ENCODE measurements around the gene AARS2. TPM values are rescaled to one million over a fixed set of nuclear protein-coding genes. Genes with fewer than 3 reads are reported as not detected.

Gene AARS2
- total RNA-seq, 2 donors from 2014 or later, result 9.6 to 17.8 TPM

- DNase-seq (peak in 2 of 4 donors; percentile 17 to 37), ATAC-seq (peak; percentile 65)
- no peaks in the 10 kb centered on the region for H3K4me1 ChIP-seq
- no peak overlapping the region for H3K4me3 ChIP-seq
- intact Hi-C loops (cut with DNase I), result no loop called here
- no peaks in the 10 kb centered on the region for H3K9me3 ChIP-seq
- H3K27me3 ChIP-seq, result no peaks in the 10 kb centered on the region
- peak; percentile 42 to 61 (median 57) for TF ChIP-seq CTCF (IDR thresholded peaks at IDR 0.05)
- TF ChIP-seq POLR2A (IDR thresholded peaks at IDR 0.05), result no peak
- no peak overlapping the region for H3K27ac ChIP-seq
- peaks cover 18 to 22% of the 10 kb centered on the region in 2 donors for H3K36me3 ChIP-seq (replicated peaks in 1 of 2; ENCODE audit: insufficient read depth in 1 of 2, low read depth in 2 of 2)
- 81% methylated on average over 5 to 24 of the region's 25 CpGs for WGBS, 2 donors
These were observed 8.6 kb downstream of the AARS2 start for GRCh38 chr6:44304282-44305199.

- Histone ChIP-seq H3K27ac (no peak overlapping the region), H3K4me1 (no peaks in the 10 kb centered on the region), H3K36me3 (replicated peaks in 1 of 2; ENCODE audit: insufficient read depth in 1 of 2, low read depth in 2 of 2) (peaks cover 16 to 19% of the 10 kb centered on the region in 2 donors), H3K9me3 (no peaks in the 10 kb centered on the region), H3K27me3 (no peaks in the 10 kb centered on the region), H3K4me3 (no peak overlapping the region)
- no peak for ATAC-seq
- intact Hi-C loops (cut with DNase I), result no loop called here
- 93 to 100% methylated on average over 2 to 6 of the region's 6 CpGs for WGBS, 2 donors
- DNase-seq, result no peak
- no peak for TF ChIP-seq CTCF (IDR thresholded peaks at IDR 0.05)
- no peak for TF ChIP-seq POLR2A (IDR thresholded peaks at IDR 0.05)
These were observed 9.3 kb downstream of the AARS2 start for GRCh38 chr6:44303842-44304241.

GRCh38 chr6:44302856-44303255 is 10.3 kb downstream of the AARS2 start:
- intact Hi-C loops (cut with DNase I), result no loop called here
- Histone ChIP-seq H3K27ac (no peak overlapping the region), H3K36me3 (replicated peaks in 1 of 2; ENCODE audit: insufficient read depth in 1 of 2, low read depth in 2 of 2) (peaks cover 16% of the 10 kb centered on the region in 2 donors), H3K9me3 (no peaks in the 10 kb centered on the region), H3K27me3 (no peaks in the 10 kb centered on the region), H3K4me3 (no peak overlapping the region), H3K4me1 (peaks cover 6% of the 10 kb centered on the region)
- ATAC-seq (no peak), DNase-seq (no peak)
- no peak for TF ChIP-seq POLR2A (IDR thresholded peaks at IDR 0.05)
- TF ChIP-seq CTCF (IDR thresholded peaks at IDR 0.05), result no peak
- 88 to 97% methylated on average over 10 to 12 of the region's 12 CpGs for WGBS, 2 donors

GRCh38 chr6:44301782-44302564 is 11.2 kb downstream of the AARS2 start:
- Histone ChIP-seq H3K27ac (no peak overlapping the region), H3K4me1 (peaks cover 15% of the 10 kb centered on the region), H3K36me3 (replicated peaks in 1 of 2; ENCODE audit: insufficient read depth in 1 of 2, low read depth in 2 of 2) (peaks cover 12 to 16% of the 10 kb centered on the region in 2 donors), H3K4me3 (no peak overlapping the region), H3K27me3 (peaks cover 0 to 5% of the 10 kb centered on the region in 2 donors), H3K9me3 (no peaks in the 10 kb centered on the region)
- DNase-seq (no peak), ATAC-seq (no peak)
- intact Hi-C loops (cut with DNase I), result no loop called here
- TF ChIP-seq CTCF (IDR thresholded peaks at IDR 0.05), result no peak
- no peak for TF ChIP-seq POLR2A (IDR thresholded peaks at IDR 0.05)
- WGBS, 2 donors, result 90 to 93% methylated on average over 12 to 14 of the region's 14 CpGs

Measured in body of pancreas (tissue), 4 donors.